GM12865 (cell line): ENCODE data around the gene DTNB.
A peak's percentile ranks its signal among the peaks of the same experiment; 100 is the strongest.

Source experiments
- DNase-seq: peaks from one replicate; pipeline ENCODE4 v3.0.0; 2010; ENCODE audit warnings: low read depth
- H3K4me3 ChIP-seq: 2 replicates; pipeline ENCODE4 v1.5.1; 2011; ENCODE audit warnings: mild to moderate bottlenecking, low read depth, low read length, control low read depth
- TF ChIP-seq, protein P1 (sequence below): IDR thresholded peaks from 2 replicates; pipeline ENCODE4 v1.5.1; 2011; ENCODE audit warnings: low read length, control low read depth, low read depth, inconsistent platforms; ENCODE audit not compliant: insufficient read depth; ENCODE audit errors: missing control alignments

DTNB gene

DNA sequence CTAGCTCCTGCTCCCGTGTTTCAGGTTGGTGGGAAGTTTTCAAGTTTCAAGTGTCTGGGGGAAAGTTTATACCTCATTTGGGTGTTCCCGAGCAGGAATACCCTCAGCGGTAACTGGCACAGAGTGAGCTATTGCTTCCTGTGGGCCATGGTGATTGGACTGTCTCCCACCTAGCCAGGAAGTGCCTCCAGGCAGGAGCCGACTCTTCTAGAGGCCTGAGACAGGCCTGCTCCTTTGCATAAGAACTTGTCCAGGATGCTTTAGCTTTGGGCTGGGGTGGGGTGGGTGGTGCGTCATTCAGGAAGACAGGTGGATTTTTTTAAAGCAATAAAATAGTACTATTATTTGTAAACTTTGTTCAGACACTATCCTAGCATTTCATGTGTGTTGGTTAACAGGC lies 308.1 kb downstream of the DTNB start:
- TF ChIP-seq, protein P1, sequence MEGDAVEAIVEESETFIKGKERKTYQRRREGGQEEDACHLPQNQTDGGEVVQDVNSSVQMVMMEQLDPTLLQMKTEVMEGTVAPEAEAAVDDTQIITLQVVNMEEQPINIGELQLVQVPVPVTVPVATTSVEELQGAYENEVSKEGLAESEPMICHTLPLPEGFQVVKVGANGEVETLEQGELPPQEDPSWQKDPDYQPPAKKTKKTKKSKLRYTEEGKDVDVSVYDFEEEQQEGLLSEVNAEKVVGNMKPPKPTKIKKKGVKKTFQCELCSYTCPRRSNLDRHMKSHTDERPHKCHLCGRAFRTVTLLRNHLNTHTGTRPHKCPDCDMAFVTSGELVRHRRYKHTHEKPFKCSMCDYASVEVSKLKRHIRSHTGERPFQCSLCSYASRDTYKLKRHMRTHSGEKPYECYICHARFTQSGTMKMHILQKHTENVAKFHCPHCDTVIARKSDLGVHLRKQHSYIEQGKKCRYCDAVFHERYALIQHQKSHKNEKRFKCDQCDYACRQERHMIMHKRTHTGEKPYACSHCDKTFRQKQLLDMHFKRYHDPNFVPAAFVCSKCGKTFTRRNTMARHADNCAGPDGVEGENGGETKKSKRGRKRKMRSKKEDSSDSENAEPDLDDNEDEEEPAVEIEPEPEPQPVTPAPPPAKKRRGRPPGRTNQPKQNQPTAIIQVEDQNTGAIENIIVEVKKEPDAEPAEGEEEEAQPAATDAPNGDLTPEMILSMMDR = no peak
- no peak overlapping the region for H3K4me3 ChIP-seq
- DNase-seq = no peak

DNA sequence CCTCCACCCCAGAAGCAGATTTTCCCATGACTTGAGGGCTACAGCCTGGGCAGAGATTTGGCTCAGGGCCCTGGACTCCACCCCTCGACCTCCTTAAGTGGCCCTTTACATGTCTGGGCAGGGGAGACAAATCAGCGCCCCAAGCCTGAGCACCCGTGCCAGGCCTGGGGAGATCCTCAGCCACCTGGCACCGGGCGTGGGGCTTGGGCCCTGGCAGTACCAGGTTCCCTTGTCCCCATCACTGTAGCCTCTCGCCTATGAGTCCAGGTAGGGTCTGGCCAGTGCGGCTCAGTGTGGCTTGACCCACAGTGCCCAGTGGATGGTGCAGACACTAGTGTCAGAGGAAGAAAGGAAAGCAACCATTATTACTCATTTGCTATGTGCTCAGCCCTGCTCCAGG lies 309.6 kb downstream of the DTNB start:
- H3K4me3 ChIP-seq = no peak overlapping the region; the same call in 1 of the 2 replicates

DNA sequence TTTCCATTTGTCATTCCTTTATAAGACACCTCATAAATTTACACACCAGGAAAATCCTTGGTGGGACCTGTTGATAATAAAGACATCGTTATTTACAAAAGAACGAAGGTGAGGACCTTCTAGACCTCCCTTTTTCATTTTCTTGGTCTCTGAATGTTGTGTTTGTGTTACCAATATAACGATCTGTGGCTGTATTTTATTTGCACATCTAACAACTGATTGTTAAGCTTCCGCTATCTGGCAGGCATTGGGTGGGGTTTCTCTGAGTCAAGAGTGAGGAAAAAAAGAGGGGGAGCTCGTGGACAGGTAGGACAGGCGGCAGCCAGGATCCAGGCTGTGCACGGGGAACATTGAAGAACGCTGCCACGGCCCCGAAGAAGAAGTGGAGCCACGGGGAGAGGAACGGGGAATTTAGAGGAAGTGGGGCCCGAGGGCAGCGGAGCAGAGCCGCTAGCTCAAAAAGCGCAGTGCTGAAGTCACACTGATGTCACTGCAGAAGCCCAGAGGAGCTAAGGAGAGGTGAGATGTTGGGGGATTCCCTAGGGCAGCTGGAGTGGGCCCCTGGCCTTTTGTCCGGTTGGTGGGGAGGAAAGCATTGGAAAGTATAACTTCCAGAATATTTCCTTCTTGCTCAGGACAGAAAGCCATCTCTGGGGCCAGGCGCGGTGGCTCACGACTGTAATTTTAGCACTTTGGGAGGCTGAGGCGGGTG lies 310.8 kb downstream of the DTNB start:
- TF ChIP-seq, protein P1 = no peak
- H3K4me3 ChIP-seq = peak overlapping the region; percentile 70
- peak; percentile 93 for DNase-seq

More for the DNA sequence above, 309.6 kb downstream of the DTNB start:
- TF ChIP-seq, protein P1 = no peak
- no peak for DNase-seq

- DNase-seq = peak; percentile 96
- H3K4me3 ChIP-seq = peak overlapping the region; percentile 70
- TF ChIP-seq, protein P1 = peak; percentile 96
Measured at GRCh38 chr2:25362049-25362433, 311.3 kb downstream of the DTNB start.

- no peak overlapping the region; the same call in 1 of the 2 replicates for H3K4me3 ChIP-seq
- TF ChIP-seq, protein P1 = no peak
Measured at GRCh38 chr2:25361261-25362048, 311.9 kb downstream of the DTNB start.

DNA sequence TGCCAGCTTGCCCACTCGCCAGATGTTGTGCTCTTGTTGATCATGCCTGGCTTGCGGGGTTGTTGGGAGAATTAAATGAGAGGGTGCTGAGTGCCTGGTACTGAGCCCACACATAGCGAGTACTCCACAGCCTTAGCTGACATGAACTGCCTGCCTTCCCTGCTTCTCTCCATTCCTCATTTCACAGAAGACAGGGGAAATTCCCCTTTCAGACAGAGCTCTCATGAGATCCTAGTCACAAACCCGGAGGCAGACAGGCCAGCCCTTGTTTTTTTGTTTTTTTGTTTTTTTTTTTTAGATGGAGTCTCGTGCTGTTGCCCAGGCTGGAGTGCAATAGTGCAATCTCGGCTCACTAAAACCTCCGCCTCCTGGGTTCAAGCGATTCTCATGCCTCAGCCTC lies 314.5 kb downstream of the DTNB start:
- DNase-seq = no peak
- TF ChIP-seq, protein P1 = no peak
- H3K4me3 ChIP-seq = no peak overlapping the region

More at GRCh38 chr2:25361261-25362048, 311.9 kb downstream of the DTNB start:
- no peak for DNase-seq
